ENCODE results near the gene SLN.

The SLN gene

GRCh38 chr11:107682171-107682570 lies 29.7 kb downstream of the SLN start:
- no peak for DNase-seq

DNA sequence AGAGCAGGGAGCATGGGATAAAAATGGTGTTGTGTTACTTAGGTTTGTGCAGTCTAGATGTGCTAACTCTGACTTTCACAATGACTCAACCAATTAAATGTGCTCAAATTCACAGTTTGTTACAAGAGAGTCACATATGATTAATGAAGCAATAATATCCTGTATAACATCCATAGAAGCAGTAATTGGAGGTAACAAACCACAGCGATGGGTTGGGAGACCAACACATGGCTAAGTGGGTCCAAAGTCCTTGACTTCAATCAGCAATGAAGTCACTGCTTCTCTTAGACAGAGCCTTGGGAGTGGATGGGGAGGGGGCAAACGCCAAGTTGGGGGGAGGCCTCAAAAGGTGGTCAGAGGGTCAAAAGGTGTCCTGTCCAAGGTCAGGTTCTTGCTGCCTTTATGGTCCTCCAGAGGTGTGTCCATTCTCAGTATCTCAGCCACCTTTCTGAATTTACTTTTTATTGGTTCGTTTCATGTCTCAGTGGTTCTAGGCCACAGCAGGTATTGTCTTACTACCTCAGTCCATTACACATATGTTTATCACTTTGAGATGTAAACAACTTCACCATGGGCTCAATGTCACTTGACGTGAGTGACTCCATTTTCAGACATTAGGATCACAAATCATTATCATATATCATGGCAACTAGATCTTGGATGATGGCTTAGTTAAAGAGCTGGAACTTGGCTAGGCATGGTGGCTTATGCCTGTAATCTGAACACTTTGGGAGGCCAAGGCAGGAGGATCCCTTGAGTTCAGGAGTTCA lies 32.4 kb downstream of the SLN start:
- DNase-seq: no peak

DNA sequence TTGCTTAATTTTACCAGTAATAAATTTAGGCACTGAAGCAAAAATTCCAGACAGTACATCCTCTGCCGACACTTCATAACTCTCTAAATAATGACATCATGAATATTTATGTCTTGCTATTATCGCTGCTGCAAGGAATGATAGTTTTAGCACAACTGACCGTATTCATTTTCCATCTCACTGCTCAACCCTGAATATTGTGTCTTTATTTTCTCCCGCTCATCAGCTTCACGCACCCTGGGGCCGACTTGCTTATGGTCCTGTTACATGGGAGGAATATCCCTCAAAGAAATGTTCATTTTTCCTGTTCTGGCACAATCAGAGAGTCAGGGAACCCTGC lies 33.3 kb downstream of the SLN start:
- DNase-seq: no peak

- no peak for DNase-seq
Observed at GRCh38 chr11:107677924-107678631, 33.8 kb downstream of the SLN start.

- DNase-seq: no peak
Observed at GRCh38 chr11:107676336-107677057, 35.4 kb downstream of the SLN start.

DNA sequence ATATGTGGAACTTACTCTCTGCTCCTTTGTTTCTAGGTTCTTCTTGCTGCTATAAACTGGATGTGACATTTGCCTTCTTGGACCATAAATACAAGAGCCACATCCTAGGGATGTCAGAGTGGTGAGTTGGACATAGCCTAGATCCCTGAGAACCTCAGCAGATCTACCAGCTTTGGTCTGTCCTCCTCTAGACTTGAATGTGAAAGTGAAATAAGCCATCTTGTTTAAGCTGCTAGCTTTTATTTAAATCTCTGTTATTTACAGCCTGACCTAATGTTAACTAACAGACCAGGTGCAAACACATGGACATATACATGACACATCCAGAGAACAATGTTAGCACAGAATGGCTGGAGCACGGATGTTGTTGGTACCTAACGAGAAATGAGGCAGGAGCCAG lies 36.0 kb downstream of the SLN start:
- no peak for DNase-seq

DNA sequence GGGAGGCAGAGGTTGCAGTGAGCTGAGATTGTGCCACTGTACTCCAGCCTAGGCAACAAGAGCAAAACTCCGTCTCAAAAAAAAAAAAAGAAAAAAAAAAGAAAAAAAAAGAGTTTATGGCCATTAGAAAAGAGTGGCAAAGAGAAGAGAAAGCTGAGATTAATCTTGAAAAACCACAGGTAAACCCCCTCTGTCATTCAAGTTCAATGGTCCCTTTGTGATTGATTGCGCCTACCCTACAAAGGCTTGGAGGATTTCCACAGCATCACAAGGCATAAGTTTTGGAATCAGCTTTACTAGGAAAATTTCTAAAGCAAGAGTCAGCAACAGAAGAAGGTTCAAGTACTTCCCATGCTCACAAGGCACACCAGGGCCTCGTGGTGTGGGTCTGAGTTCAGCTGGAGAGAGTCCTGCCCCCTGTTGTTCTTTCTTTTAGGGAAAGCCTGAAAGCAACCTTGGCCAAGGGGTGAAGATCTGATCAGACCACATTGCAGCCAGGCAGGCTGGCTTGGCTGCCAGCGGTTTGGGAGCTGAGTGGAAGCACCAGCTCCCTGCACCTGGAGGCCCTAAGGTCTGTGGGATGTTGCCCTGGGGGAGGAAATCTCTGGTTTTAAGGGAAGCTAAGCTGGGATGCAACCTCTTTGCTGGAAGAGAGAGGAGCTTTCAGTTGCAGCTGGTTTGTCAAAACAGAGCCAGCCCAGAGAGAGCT lies 41.8 kb downstream of the SLN start:
- DNase-seq: no peak

GRCh38 chr11:107669191-107669740 lies 42.6 kb downstream of the SLN start:
- DNase-seq: no peak

DNA sequence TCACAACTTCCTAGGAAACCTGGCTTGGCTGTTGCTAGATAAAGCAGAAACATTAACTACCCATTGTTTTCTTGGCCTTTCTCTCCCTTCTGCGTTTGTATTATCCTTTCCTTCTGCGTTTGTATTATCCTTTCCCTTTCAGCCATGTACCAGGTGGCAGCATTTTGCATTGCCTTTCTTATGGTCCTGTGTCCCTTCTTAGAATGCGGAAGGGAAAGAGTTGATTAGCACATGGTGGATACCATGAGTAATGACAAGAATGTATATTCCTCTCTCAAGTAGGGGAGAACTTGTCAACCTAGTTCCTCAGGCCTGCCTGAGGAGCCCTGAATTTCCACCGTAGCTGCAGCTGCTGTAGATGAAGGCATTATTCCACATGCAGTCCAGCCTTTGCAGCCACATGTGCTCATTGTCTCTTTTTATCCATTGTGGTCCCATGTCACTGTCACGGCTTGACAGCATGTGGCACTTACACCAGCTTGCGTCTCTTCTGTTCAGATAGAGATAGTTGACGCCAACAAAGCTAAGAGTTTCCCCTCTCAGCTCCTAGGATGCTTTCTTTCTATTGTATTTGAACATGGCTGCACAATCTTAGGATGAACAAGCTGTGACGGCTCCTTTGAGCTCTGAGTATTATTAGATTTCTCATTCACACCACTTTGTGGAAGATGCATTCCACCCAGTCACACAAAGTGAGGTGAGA lies 44.8 kb downstream of the SLN start:
- no peak for DNase-seq

DNA sequence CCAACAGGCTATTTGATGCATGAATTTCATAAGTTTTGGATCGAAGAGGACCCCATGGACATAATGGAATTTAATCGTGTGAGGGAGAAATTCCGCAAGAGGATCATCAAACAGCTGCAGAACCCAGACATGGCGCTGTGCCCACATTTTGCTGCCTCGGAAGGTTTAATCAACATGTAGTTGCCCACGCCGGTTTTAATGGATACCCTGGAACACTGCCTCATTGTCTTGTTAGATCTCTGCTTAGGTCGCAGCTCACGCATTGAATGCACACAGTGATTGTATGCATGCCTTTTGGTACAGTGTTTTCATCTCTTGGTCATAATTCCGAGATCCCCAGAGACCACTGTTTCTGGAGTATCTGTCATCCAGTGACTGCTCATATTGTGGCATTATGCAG lies 46.8 kb downstream of the SLN start:
- DNase-seq: no peak

- DNase-seq: no peak
Observed at GRCh38 chr11:107661656-107662055, 50.2 kb downstream of the SLN start.

DNA sequence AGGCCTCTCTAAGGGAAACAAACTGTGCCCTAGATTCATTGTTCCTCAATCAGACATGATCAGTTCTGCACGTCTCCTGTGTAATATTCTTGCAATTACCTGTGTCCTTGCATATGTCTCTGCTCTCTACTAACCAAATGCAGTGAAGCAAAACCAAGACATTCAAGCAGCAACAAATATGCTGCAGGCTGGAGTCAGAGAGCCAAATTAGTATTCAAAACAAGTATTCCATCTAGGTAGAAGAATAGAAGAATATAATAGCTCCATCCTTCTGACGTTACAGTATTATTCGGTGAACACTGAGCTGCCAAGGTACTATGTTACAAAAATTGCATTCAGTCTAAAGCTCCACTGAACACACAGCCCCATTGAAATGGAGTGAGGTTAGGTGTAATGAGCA lies 51.8 kb downstream of the SLN start:
- no peak for DNase-seq

GRCh38 chr11:107659310-107659709 lies 52.5 kb downstream of the SLN start:
- no peak for DNase-seq
